GM23338 (cell line): ENCODE results near the gene XPOT. TPM values are rescaled to one million over a fixed set of nuclear protein-coding genes. Genes with fewer than 3 reads are reported as not detected.

Experiments
- ATAC-seq: fragments of 200-7000 bp; cut with Tn5 transposase; 3 replicates; pipeline ENCODE4 v1.9.1; 2020
- DNase-seq: peaks from one replicate; pipeline ENCODE4 v3.0.0-alpha.2; 2015; ENCODE audit warnings: low spot score
- H2AFZ ChIP-seq: fragments of 200-600 bp; sonication (generic); 2 replicates; pipeline ENCODE4 v1.8.0; 2016; ENCODE audit warnings: antibody characterized with exemption, mild to moderate bottlenecking, moderate library complexity
- H3F3A ChIP-seq: fragments of 200-600 bp; sonication (generic); replicated peaks from 2 replicates; pipeline ENCODE4 v1.8.0; 2017; ENCODE audit warnings: antibody characterized with exemption, mixed run types, low read depth
- H3K27ac ChIP-seq: fragments of 200-600 bp; sonication (generic); 2 replicates; pipeline ENCODE4 v1.6.1; 2016; ENCODE audit warnings: low read depth
- H3K27me3 ChIP-seq: fragments of 200-600 bp; sonication (generic); 2 replicates; pipeline ENCODE4 v1.8.0; 2016; ENCODE audit warnings: mild to moderate bottlenecking, mixed run types, moderate library complexity; ENCODE audit not compliant: insufficient read depth
- H3K36me3 ChIP-seq: fragments of 200-600 bp; sonication (generic); 2 replicates; pipeline ENCODE4 v1.8.0; 2016; ENCODE audit warnings: mild to moderate bottlenecking; ENCODE audit not compliant: insufficient read depth
- H3K4me1 ChIP-seq: fragments of 200-600 bp; sonication (generic); 2 replicates; pipeline ENCODE4 v1.8.0; 2016; ENCODE audit warnings: mild to moderate bottlenecking, moderate library complexity; ENCODE audit not compliant: insufficient read depth
- H3K4me2 ChIP-seq: fragments of 200-600 bp; sonication (generic); 2 replicates; pipeline ENCODE4 v1.7.1; 2017; ENCODE audit warnings: mixed run types
- H3K4me3 ChIP-seq: fragments of 200-600 bp; sonication (generic); 2 replicates; pipeline ENCODE4 v1.6.1; 2016; ENCODE audit warnings: mixed run types
- H3K79me2 ChIP-seq: fragments of 200-600 bp; sonication (generic); replicated peaks from 2 replicates; pipeline ENCODE4 v1.8.0; 2017; ENCODE audit warnings: mild to moderate bottlenecking; ENCODE audit not compliant: insufficient read depth
- H3K9me2 ChIP-seq: fragments of 200-600 bp; sonication (generic); 2 replicates; pipeline ENCODE4 v1.8.0; 2017; ENCODE audit not compliant: insufficient read depth
- H4K20me1 ChIP-seq: fragments of 200-600 bp; sonication (generic); replicated peaks from 2 replicates; pipeline ENCODE4 v1.8.0; 2017; ENCODE audit warnings: mild to moderate bottlenecking; ENCODE audit not compliant: insufficient read depth
- H3K27ac Mint-ChIP-seq: 2 replicates; pipeline ENCODE4 v1.8.0; 2020; ENCODE audit warnings: inconsistent platforms, mild to moderate bottlenecking, moderate library complexity, mixed read lengths
- H3K27me3 Mint-ChIP-seq: 3 replicates; pipeline ENCODE4 v1.8.0; 2022; ENCODE audit warnings: low read depth, mild to moderate bottlenecking, moderate library complexity, mixed read lengths, inconsistent platforms; ENCODE audit not compliant: insufficient read depth, poor library complexity
- H3K36me3 Mint-ChIP-seq: 3 replicates; pipeline ENCODE4 v1.8.0; 2021; ENCODE audit warnings: low read depth, mild to moderate bottlenecking, inconsistent platforms, moderate library complexity, mixed read lengths
- H3K4me1 Mint-ChIP-seq: 3 replicates; pipeline ENCODE4 v1.8.0; 2020; ENCODE audit warnings: mild to moderate bottlenecking, inconsistent platforms, mixed read lengths
- H3K4me3 Mint-ChIP-seq: 3 replicates; pipeline ENCODE4 v1.8.0; 2021; ENCODE audit warnings: moderate library complexity, mild to moderate bottlenecking, inconsistent platforms, mixed read lengths
- H3K9me3 Mint-ChIP-seq: 3 replicates; pipeline ENCODE4 v1.8.0; 2020; ENCODE audit warnings: moderate library complexity, mild to moderate bottlenecking, inconsistent platforms, mixed read lengths
- CREB1 ChIP-seq: fragments of 250-450 bp; sonication (Bioruptor Pico); IDR thresholded peaks from 2 replicates; pipeline ENCODE4 v1.5.0; 2020; ENCODE audit warnings: low read depth, mild to moderate bottlenecking, moderate library complexity
- CTCF ChIP-seq, 2 experiments: fragments of 200-600 bp in 1 of 2; sonication (generic) in 1 of 2; conservative IDR thresholded peaks; 2 replicates each; pipeline versions ENCODE4 v1.5.1 to v1.6.1; 2016 to 2017; ENCODE audit warnings: antibody characterized with exemption in 2 of 2, low read depth in 2 of 2, mild to moderate bottlenecking in 2 of 2, moderate library complexity in 1 of 2
- ETS1 ChIP-seq: IDR thresholded peaks from 2 replicates; pipeline ENCODE4 v1.6.1; 2016; ENCODE audit warnings: antibody characterized with exemption
- EZH2 ChIP-seq: fragments of 200-600 bp; sonication (generic); IDR thresholded peaks from one replicate; pipeline ENCODE4 v1.8.0; 2017; ENCODE audit warnings: antibody characterized with exemption, mild to moderate bottlenecking, low read depth; ENCODE audit not compliant: unreplicated experiment
- EZH2phosphoT487 ChIP-seq: fragments of 200-600 bp; sonication (generic); IDR thresholded peaks from one replicate; pipeline ENCODE4 v1.8.1; 2018; ENCODE audit warnings: antibody characterized with exemption; ENCODE audit not compliant: unreplicated experiment
- JUNB ChIP-seq: IDR thresholded peaks from one replicate; pipeline ENCODE4 v1.6.1; 2016; ENCODE audit warnings: antibody characterized with exemption; ENCODE audit not compliant: unreplicated experiment
- NANOG ChIP-seq: IDR thresholded peaks from 2 replicates; pipeline ENCODE4 v1.6.1; 2016; ENCODE audit warnings: antibody characterized with exemption, borderline replicate concordance
- POLR2AphosphoS5 ChIP-seq: IDR thresholded peaks from 2 replicates; pipeline ENCODE4 v1.6.1; 2016; ENCODE audit warnings: antibody characterized with exemption, low read depth
- REST ChIP-seq: IDR thresholded peaks from one replicate; pipeline ENCODE4 v1.6.1; 2018; ENCODE audit warnings: antibody characterized with exemption; ENCODE audit not compliant: unreplicated experiment
- STAT1 ChIP-seq: IDR thresholded peaks from one replicate; pipeline ENCODE4 v1.6.1; 2016; ENCODE audit warnings: antibody characterized with exemption; ENCODE audit not compliant: unreplicated experiment
- ZNF114 ChIP-seq: fragments of 250-450 bp; sonication (Bioruptor Pico); IDR thresholded peaks from 2 replicates; pipeline ENCODE4 v1.5.0; 2020; ENCODE audit warnings: mild to moderate bottlenecking, moderate library complexity
- ZNF331 ChIP-seq: fragments of 250-450 bp; sonication (Bioruptor Pico); IDR thresholded peaks from 2 replicates; pipeline ENCODE4 v1.5.0; 2020; ENCODE audit warnings: low read depth, mild to moderate bottlenecking, moderate library complexity
- ZNF462 ChIP-seq: fragments of 250-450 bp; sonication (Bioruptor Pico); IDR thresholded peaks from 2 replicates; pipeline ENCODE4 v1.5.0; 2020; ENCODE audit warnings: mild to moderate bottlenecking, moderate library complexity
- polyA plus RNA-seq: library from polyadenylated mRNA; unstranded; fragments of >200 nt; fragmentation: Nextera tagmentation; extraction: Ambion mirVana; gene quantifications from 2 replicates; pipeline ENCODE4 v1.2.1, GENCODE V29; 2016
- total RNA-seq: library from RNA; depleted of rRNA; stranded (reverse); fragments of >200 nt; shearing (Covaris generic); gene quantifications from 2 replicates; pipeline ENCODE4 v1.2.3, GENCODE V29; 2014

Gene XPOT
- total and polyA plus RNA-seq, 2 experiments from 2014 or later, result 58.7 to 145 TPM

- Histone ChIP-seq H3F3A (no peaks in the 10 kb centered on the region), H3K4me2 (no peak overlapping the region), H4K20me1 (peaks cover 41% of the 10 kb centered on the region), H3K4me1 (no peaks in the 10 kb centered on the region), H3K36me3 (peaks cover 70% of the 10 kb centered on the region), H3K27ac (no peak overlapping the region), H3K4me3 (no peak overlapping the region), H2AFZ (no peak overlapping the region), H3K27me3 (no peaks in the 10 kb centered on the region), H3K79me2 (peaks cover 69% of the 10 kb centered on the region), H3K9me2 (no peaks in the 10 kb centered on the region)
- DNase-seq (no peak), ATAC-seq (no peak)
- TF ChIP-seq EZH2phosphoT487 (no peak), NANOG (no peak), ZNF331 (CRISPR knock-in tag) (no peak), ZNF462 (CRISPR knock-in tag) (no peak), POLR2AphosphoS5 (no peak), ZNF114 (no peak), JUNB (no peak), STAT1 (no peak), CREB1 (no peak), EZH2 (no peak), CTCF (conservative IDR thresholded peaks at IDR 0.05; ENCODE audit: low read depth in 2 of 2) (no peak), ETS1 (no peak), REST (no peak)
- no peak overlapping the region for H3K4me3 Mint-ChIP-seq
- no peaks in the 10 kb centered on the region for H3K27me3 Mint-ChIP-seq
- peaks cover 4% of the 10 kb centered on the region; the same call in 2 of the 3 replicates for H3K4me1 Mint-ChIP-seq
- no peak overlapping the region for H3K27ac Mint-ChIP-seq
- H3K9me3 Mint-ChIP-seq, result no peaks in the 10 kb centered on the region
- H3K36me3 Mint-ChIP-seq, result peaks cover 90% of the 10 kb centered on the region
These were observed 8.3 kb downstream of the XPOT start for GRCh38 chr12:64412459-64412858.
